NCI-H1930 (cell line): Measurements from ENCODE around the gene CHST13.
"Not testable (repeated sequence)": the region's sequence is repeated elsewhere in the genome, so short reads cannot be mapped to it uniquely, and the experiment has no call there.

ENCODE experiments used
- DNase-seq, 2 experiments: peaks; one replicate each; lab custom pipeline; 2025; lab: John Stamatoyannopoulos, UW

The CHST13 gene

GRCh38 chr3:126525853-126526667 lies 2.1 kb downstream of the CHST13 start:
- no peak for DNase-seq

DNA sequence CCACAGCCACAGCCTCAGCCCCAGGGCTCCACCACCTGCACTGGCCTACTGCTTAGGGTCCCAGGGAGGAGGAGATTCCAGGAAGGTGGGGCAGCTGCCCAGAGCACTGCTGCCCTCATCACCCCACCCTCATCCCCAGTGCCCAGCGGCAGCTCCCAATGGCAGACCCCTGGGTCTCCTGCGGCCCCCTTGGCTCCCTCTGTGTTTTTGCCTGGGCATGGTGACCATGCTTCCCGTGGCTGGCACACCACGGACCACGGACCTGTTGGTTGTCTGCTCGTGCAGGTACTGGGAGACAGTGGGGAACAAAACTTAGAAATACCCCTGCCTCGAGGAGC lies 2.7 kb downstream of the CHST13 start:
- DNase-seq = no peak

DNA sequence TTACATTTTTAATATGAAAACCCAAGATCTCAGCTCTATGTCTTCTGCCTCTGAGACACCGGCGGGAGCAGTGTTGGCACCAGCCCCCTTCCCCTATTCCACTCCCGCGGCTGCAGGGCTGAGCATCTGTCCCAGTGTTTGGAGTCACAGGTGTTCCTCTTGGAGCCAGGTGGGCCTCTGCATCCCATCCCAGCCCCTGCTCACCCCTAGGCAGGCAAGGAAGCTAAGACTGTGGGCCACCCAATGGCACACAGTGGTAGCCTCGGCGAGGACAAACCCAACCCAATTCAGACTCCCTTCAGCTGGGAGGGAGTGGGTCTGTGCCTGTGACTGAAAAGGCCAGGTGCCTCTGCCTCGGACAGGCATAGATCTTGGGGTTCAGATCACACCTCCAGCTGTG lies 3.1 kb downstream of the CHST13 start:
- no peak for DNase-seq

GRCh38 chr3:126527455-126528211 lies 3.7 kb downstream of the CHST13 start:
- DNase-seq = no peak

DNA sequence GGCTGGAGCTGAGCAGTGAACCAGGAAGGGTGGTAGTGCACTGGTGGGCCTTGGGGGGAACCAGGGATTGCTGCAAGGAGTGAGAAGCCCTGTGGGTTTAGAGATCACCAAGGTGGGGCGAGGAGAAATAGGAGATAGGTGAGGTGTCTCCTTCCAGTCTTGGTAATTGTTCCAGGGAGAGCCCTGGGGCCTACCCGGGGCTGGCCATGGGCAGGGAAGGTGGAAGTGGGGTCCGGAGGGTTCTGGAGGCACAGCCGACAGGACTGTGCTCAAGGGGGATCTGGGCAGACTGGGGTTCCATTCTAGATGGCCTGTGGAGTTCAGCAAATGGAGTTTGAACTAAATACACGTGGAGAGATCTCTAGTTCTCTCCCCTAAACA lies 4.5 kb downstream of the CHST13 start:
- no peak for DNase-seq

DNA sequence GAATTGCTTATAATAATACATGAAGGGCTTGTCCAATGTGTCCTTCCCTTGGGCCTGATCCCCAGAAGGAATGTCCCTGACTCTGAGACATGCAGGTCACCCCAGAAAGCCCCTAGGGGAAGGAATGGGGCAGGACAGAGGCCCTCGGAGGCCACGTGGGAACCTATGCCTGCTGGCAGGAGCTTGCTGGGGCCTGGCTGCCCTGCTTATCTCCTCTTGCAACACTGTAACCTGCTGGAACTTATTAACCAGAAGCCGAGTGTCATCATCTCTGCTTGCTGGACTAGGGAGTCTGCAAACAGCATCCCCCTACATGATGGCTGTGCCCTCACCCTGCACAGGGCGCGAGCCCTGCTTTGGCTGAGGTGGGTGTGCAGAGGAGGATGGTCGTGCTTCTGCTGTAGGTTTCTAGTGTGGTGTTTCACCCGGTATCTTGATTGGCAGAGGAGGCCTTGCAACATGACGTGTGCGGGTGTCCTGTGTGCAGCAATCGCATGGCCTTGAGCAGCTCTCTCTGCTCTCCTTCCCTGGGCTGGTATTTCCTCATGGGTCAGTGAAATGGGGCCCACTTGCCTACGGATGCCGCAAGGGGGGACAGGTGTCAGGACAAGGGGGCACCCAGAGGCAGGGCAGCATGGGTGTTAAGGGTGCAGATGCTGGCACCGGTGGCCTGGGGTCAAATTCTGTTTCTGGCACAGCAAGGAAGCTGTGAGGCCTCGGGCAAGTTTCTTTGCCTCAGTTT lies 5.0 kb downstream of the CHST13 start:
- no peak for DNase-seq

- no peak for DNase-seq
Observed at GRCh38 chr3:126529585-126530170, 5.7 kb downstream of the CHST13 start.

DNA sequence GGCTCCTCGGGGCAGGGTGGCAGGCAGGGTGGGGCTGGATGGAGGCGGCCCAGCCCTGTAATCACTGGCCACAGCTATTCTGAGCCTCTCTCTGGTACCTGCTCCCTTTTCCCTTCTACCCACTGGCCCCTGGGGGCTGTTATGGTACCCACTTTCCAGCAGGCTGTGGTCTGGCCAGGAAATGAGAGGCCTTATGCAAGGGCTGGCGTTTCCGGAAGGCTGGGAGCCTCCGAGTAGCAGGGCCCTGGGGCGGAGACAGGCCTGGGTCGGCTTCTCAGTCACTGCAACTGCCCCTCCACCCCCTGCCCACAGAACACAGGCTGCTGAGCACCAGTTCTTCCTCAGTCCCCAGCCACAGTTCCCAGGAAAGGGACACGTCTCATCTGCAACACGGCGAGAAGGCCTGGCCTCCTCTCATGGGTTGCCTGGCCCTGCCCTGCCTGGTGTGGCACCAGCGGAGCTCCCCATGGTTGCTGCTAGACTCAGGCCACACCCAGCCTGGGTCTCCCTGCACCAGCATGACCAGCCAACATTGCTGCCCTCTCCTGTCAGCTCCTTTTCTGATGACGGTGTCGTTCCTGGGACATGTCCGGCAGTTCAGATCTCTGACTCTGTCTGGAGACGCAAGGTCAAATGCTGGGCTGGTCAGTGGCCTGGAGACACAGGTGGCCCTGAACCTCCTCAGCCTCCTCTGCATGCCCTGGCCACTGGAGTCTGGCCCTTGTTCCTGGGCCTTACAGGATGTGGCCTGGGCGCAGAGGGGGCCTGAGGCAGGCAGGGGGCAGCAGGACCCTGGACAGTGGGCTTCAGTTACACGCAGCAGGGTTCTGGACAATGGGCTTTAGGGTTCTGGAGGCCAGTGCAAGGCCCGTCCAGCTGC lies 6.5 kb downstream of the CHST13 start:
- no peak for DNase-seq

GRCh38 chr3:126531051-126531330 lies 7.0 kb downstream of the CHST13 start:
- no peak for DNase-seq

GRCh38 chr3:126533506-126533905 lies 9.6 kb downstream of the CHST13 start:
- no peak for DNase-seq

GRCh38 chr3:126534716-126535115 lies 10.8 kb downstream of the CHST13 start:
- not testable (repeated sequence) for DNase-seq

- DNase-seq = no peak
Observed at GRCh38 chr3:126535636-126536035, 11.7 kb downstream of the CHST13 start.

DNA sequence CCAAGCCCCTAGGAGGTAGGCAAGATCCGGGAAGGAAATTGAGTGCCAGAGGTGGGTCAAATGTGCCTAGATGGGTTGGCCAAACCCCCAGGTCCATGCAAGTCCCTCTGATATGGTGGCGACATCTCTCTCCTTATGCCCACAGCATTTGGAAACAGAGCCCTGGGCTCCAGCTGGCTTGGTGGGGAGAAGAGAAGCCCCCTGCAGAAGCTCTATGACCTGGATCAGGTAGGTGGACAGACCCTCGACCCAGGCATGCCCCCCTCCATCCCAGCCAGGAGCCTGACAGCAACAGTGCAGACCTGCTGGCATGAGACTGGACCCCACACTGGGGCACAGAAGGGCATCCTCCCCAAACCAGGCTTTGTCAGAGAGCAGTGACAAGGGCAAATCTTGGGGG lies 12.2 kb downstream of the CHST13 start:
- DNase-seq = no peak

- no peak for DNase-seq
Observed at GRCh38 chr3:126537116-126537729, 13.3 kb downstream of the CHST13 start.

DNA sequence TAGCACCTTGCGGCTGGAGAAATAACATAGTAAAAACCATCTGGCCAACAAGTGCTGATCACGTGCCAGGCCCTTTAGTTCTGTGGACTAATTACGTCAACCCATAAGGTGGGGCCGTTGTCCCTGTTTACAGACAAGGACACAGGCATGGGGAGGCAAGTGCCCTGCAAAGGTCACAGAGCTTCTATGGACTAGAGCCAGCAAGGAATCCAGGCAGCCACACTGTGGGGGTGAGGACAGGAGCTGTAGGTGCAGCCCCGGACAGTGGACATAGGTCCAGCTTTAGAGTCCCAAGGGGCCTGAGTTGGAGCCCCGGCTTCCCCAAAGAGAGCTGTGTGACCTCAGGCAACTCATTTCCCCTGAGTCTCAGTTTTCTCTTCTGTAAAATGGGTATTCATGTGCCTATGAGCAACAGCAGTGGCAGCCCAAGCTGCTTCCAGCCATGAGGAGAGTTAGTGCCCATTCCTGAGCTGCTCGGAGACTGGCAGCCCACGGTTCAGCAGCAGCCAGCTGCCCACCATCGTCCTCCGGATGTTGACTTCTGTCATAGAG lies 13.9 kb downstream of the CHST13 start:
- no peak for DNase-seq

DNA sequence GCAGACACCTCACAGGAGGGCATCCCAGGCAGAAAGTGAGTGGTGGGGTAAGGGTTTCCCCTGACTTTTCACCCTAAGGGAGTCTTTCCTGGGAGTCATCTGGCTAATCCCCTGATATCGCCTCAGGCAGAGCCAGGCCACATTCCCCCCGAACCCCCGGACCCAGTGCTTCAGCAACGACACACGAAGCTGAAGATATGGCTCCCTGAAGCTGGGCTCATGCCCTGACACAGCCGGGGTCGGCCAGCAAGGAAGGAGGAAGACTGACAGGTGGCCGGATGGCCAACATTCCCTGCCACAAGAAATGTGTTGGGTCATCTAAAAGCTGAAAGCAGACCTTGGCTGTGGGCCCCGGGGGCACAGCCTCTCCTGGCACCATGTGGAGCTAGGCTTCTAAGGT lies 14.4 kb downstream of the CHST13 start:
- no peak for DNase-seq

DNA sequence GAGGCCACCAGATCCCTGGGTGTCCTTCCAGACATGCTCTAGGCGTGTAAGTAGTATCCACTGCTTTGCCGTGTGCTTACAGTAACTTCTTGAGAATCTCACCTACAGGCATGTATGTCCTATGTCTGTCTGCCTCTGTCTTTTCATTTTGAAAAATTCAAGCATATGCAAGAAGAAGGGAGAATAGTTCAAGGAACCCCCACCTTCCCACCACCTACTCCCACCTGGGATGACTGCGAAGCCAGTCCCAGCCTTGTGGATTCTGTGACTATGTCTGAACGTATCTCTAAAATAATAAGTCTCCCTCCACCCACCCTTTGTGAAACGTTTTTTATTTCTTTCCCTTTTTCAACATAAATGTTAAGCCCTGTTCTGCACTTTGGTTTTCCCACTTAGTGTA lies 15.0 kb downstream of the CHST13 start:
- DNase-seq = no peak

- no peak for DNase-seq
Observed at GRCh38 chr3:126539558-126540250, 15.7 kb downstream of the CHST13 start.

DNA sequence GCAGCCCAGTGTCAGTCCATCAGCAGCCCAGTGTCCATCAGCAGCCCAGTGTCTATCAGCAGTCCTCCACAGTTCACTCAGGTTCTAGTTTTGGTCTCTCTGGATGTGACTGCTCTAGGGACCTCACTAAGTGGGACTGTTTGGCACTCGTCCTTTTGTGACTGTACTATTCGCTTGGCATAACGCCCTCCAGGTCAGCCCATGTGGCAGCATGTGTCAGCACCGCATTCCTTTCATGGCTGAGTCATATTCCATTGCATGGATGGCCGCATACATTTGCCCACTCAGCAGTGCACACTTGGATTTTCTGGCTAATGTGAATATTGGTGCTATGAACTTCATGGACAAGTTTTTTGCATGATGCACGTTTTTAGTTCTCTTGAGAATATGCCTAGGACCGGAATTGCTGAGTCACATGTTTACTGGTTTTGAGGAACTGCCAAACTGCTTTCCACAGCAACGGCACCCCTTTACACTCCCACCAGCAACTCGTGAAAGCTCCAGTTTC lies 16.4 kb downstream of the CHST13 start:
- DNase-seq = no peak

DNA sequence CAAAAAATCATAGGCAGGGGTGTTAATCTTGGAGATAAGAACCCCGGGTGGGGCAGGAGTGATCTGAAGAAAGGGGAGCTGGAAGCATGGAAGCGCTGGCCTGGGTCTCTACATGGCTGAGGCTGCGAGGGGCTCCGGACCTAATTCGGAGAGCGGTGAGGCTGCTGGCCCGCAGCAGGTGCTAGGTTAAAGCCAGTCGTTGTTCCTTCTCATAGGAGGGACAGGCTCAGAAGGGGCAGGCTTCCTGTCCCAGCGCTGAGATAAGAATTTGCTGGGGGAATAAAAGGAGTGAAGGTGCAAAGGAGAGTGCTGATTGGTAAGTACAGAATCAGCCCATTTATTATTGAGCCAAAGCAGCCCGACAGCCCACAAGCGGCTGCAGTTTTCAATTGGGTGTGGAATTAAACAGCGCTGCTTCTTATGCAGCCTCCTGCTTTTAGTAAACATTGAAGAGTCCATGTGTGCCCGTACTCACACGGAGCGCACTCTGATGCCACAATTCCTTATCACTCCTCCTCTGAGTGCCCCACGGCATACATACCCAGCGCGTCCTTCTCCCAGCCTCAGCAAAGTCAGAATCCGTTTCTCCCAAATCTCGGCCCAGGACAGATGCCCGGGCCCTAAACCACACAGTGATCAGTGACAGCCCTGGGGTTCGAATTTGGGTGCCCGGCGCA lies 17.1 kb downstream of the CHST13 start:
- no peak for DNase-seq
